ENCODE data around the gene GNB5. TPM values are rescaled to one million over a fixed set of nuclear protein-coding genes. Genes with fewer than 3 reads are reported as not detected.

Gene GNB5
- total and polyA plus RNA-seq, 2 of the 13 experiments (the other 11 are each of a cell fraction or from before 2014, with no cell fraction given), result 13.7 to 14.4 TPM

- intact Hi-C loops (cut with micrococcal nuclease; ENCODE audit: unreplicated experiment) (no loop called here), in situ Hi-C loops (cut with HindIII; ENCODE audit: extremely low pct_ligation_motif_present, low pct_unique_long_range_greater_than_20kb) (no loop called here)
- Histone ChIP-seq H3K4me2 (ENCODE audit: low read depth, low read length) (no peak overlapping the region), H3K4me3 (replicated peaks in 1 of 3; ENCODE audit: insufficient read depth in 1 of 3, low read depth in 2 of 3, low read length in 3 of 3) (no peak overlapping the region), H3K9ac (ENCODE audit: insufficient read depth, low read depth, low read length) (no peak overlapping the region), H3K36me3 (replicated peaks in 1 of 2; ENCODE audit: control insufficient read depth in 1 of 2, insufficient read depth in 2 of 2, low read length in 2 of 2) (peaks cover 9 to 28% of the 10 kb centered on the region in 2 experiments; a peak in 4 of 5 replicates), H3K9me3 (ENCODE audit: low read length) (no peaks in the 10 kb centered on the region), H4K20me1 (ENCODE audit: insufficient read depth, low read length) (no peaks in the 10 kb centered on the region), H2AFZ (ENCODE audit: low read length) (no peak overlapping the region), H3K4me1 (ENCODE audit: insufficient read depth, low read length) (no peaks in the 10 kb centered on the region), H3K27ac (ENCODE audit: extremely low read length, insufficient read depth, low read length) (no peak overlapping the region), H3K27me3 (ENCODE audit: control insufficient read depth in 1 of 2, insufficient read depth in 2 of 2, low read length in 2 of 2) (no peaks in the 10 kb centered on the region), H3K79me2 (ENCODE audit: insufficient read depth, low read length) (no peaks in the 10 kb centered on the region)
- TF ChIP-seq SMARCE1 (IDR thresholded peaks at IDR 0.05; ENCODE audit: borderline replicate concordance) (no peak), TOE1 (CRISPR knock-in tag; IDR thresholded peaks at IDR 0.05) (no peak), RBM39 (IDR thresholded peaks at IDR 0.05; ENCODE audit: low read depth, low read length, poor library complexity, severe bottlenecking) (no peak), ZBTB4 (CRISPR knock-in tag; IDR thresholded peaks at IDR 0.05; ENCODE audit: borderline replicate concordance) (no peak)
- ChIA-PET POLR2A (interaction anchor here (0.7 kb wide), 1 partner anchor 9 kb away, joined by 3 read pairs; no protein-coding TSS in a partner anchor), CTCF (ENCODE audit: low intra/inter-chr PET ratio, low total read pairs) (no interaction called here)
- WGBS (ENCODE audit: low lambda C conversion rate), result 93% methylated on average over 4 of the region's 4 CpGs
- no TSS peak for BruUV-seq (replicated peaks)
- ATAC-seq (no peak), DNase-seq (ENCODE audit: low spot score) (no peak), FAIRE-seq (no peak)
Measured at GRCh38 chr15:52193321-52193720, 2.1 kb upstream of the GNB5 start.

Measured in HepG2 (cell line).